HFF-Myc (cell line): Measurements from ENCODE around the gene MTA1.

ENCODE experiments used
- DNase-seq: peaks from one replicate; pipeline ENCODE4 v3.0.0-alpha.2; 2011; ENCODE audit warnings: low read depth; ENCODE audit errors: extremely low read depth
- H3K4me3 ChIP-seq: replicated peaks from 2 replicates; pipeline ENCODE4 v1.5.1; 2011; ENCODE audit warnings: low read depth, mild to moderate bottlenecking, control low read depth, low read length
- TF ChIP-seq, protein P1 (sequence below): IDR thresholded peaks from 2 replicates; pipeline ENCODE4 v1.5.1; 2012; ENCODE audit warnings: mild to moderate bottlenecking, low read depth, low read length, control low read depth; ENCODE audit errors: missing control alignments

MTA1 gene

DNA sequence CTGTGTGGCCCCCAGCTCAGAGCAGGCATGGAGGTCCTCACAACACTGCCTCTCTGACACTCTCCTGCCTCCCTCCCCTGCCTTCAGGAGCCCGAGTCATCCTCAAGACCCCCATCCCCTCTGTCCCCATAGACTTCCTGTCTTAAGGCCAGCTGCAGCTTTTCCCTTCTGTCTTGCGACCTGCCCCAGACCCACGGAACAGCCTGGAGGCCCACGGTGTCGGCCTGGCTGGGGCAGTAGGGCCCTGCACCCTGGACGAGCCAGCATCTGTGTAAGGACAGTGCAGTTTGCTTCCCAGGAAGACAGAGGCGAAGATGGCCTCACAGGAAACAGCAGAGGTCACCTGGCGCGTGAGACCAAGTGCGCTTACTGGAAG, 81.1 kb downstream of the MTA1 start:
- DNase-seq = no peak
- H3K4me3 ChIP-seq = no peak overlapping the region
- TF ChIP-seq, protein P1, sequence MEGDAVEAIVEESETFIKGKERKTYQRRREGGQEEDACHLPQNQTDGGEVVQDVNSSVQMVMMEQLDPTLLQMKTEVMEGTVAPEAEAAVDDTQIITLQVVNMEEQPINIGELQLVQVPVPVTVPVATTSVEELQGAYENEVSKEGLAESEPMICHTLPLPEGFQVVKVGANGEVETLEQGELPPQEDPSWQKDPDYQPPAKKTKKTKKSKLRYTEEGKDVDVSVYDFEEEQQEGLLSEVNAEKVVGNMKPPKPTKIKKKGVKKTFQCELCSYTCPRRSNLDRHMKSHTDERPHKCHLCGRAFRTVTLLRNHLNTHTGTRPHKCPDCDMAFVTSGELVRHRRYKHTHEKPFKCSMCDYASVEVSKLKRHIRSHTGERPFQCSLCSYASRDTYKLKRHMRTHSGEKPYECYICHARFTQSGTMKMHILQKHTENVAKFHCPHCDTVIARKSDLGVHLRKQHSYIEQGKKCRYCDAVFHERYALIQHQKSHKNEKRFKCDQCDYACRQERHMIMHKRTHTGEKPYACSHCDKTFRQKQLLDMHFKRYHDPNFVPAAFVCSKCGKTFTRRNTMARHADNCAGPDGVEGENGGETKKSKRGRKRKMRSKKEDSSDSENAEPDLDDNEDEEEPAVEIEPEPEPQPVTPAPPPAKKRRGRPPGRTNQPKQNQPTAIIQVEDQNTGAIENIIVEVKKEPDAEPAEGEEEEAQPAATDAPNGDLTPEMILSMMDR = no peak

GRCh38 chr14:105501504-105502291, 82.1 kb downstream of the MTA1 start:
- no peak for DNase-seq
- TF ChIP-seq, protein P1 = no peak
- H3K4me3 ChIP-seq = no peak overlapping the region

DNA sequence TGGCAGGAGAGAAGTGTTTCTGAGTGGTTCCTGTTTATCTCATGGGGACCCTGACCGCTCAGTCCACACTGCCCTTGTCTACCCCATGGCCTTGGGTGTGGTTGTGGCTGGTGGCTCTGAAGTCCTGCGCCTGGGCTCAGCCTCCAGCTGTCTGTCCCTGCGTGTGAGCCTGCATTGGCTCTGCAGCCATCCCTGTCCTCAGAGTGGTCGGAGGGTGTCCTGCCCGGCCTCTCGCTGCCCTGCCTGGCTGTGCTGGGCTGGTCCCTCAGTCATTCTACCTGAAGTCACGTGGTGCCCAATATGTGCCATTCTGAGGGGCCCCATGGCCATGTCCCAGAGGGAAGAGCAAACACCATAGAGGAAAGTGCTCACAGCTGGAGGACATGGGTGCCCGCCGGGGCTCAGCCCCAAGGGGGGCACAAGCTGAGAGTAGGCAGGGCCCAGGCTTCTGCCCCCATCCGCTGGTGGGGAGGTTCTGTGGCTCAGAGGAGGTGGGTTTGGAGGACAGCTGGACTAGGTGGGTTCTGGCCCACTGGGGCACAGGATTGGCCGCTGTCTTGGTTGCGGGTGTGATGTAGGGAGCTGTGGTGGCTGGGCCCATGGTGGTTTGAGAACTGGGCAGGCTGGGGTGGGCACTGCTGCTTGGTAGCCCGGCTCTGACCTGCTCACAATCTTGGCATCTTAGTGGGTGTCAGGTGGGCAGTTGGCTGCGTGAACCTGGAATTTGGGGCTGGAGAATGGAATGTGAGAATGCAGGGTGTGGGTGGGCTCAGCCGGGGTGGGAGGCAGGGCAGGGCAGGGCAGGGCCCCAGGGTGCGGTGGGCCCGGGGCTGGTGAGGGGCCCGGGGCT, 83.0 kb downstream of the MTA1 start:
- TF ChIP-seq, protein P1 = no peak
- DNase-seq = no peak
- H3K4me3 ChIP-seq = no peak overlapping the region

GRCh38 chr14:105503296-105503640, 83.6 kb downstream of the MTA1 start:
- no peak for DNase-seq
- H3K4me3 ChIP-seq = no peak overlapping the region
- TF ChIP-seq, protein P1 = no peak

DNA sequence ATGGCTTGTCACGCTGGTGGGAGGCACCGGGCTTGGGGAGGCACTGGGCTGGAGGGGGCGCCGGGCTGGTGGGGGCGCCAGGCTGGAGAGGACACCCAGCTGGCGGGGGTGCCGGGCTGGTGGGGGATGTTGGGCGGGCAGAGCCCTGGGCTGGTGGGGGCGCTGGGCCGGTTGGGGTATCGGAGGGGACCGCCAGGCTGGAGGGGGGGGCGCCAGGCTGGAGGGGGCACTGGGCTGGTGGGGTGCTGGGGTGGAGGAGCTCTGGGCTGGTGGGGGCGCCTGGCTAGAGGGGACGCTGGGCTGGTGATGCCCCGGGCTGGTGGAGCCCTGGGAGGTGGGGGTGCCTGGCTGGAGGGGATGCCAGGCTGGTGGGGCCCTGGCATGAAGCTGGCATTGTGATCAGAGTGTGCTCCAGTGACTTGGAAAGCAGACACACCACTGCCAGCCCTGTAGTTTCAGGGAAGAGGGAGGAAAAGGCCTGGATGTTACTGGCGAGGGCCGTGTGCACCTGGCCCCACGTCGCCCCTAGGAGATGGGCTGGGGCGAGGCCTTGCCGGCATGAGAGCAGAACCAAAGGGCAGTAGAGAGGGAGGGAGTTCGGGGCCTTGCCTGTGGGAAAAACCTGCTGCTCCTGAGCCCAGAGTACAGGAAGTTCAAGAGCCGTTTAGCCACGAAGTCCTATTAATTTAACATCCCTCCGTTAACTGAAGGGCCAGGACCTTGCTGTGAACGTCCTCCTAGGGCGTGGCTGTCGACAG, 84.5 kb downstream of the MTA1 start:
- DNase-seq = no peak
- TF ChIP-seq, protein P1 = no peak
- H3K4me3 ChIP-seq = no peak overlapping the region

DNA sequence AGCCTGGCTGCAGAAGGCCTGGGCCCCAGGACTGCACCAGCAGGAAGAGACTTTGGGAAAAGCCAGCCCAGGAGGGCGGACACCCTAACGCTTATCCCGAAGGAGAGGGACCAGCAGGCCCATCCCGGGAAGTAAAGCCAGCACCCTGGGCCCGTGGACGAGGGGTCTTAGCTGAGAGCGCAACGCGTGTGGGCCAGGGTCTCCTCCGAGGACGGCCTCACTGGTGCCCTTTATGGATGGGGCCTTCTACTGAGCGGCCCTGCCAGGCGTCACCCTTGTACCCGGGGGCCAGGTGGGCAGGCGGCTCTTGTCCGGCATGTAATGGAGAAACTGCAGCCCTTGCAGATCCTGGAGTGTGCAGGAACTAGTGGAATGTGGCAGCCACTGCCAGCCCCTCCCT, 85.5 kb downstream of the MTA1 start:
- TF ChIP-seq, protein P1 = no peak
- DNase-seq = no peak
- no peak overlapping the region for H3K4me3 ChIP-seq
